A549 (cell line): ENCODE results near the gene COQ2. TPM values are rescaled to one million over a fixed set of nuclear protein-coding genes. Genes with fewer than 3 reads are reported as not detected.

ENCODE experiments used
- ATAC-seq, 2 experiments: fragments of 200-7000 bp in 1 of 2; fragments of >200 bp in 1 of 2; cut with Nextera tagmentation in 1 of 2; cut with Tn5 transposase in 1 of 2; 3 replicates each; pipeline versions ENCODE4 v1.8.0 to v1.9.1; 2018 to 2020; ENCODE audit warnings: mild to moderate bottlenecking in 1 of 2, moderate library complexity in 1 of 2
- CTCF ChIA-PET: fragments of 300-600 bp; sonication (Branson Sonifier 250); formaldehyde crosslinking; extraction: SDS; loops from one replicate; lab custom pipeline; 2021; ENCODE audit warnings: antibody characterized with exemption, inconsistent platforms; lab: Yijun Ruan, JAX
- POLR2A ChIA-PET: fragments of 350-600 bp; formaldehyde crosslinking; extraction: SDS; loops from one replicate; lab custom pipeline; 2021; ENCODE audit warnings: antibody characterized with exemption, inconsistent platforms; lab: Yijun Ruan, JAX
- DNase-seq, 2 experiments: peaks; one replicate each; pipeline versions ENCODE4 v3.0.0 to v3.0.0-alpha.2; 2011 to 2016; ENCODE audit warnings: low read depth in 1 of 2, low spot score in 1 of 2
- FAIRE-seq: peaks from 2 replicates; lab custom pipeline; 2011; peaks lifted over from hg19 to GRCh38; lab: Jason Lieb, UNC
- H3K27ac ChIP-seq, 2 experiments: fragments of >200 bp; sonication (Bioruptor Twin); formaldehyde crosslinking; 3 replicates each; pipeline ENCODE4 v1.5.1; 2016 to 2017
- H3K4me1 ChIP-seq: fragments of >200 bp; sonication (Bioruptor Twin); formaldehyde crosslinking; 3 replicates; pipeline ENCODE4 v1.6.1; 2016
- H3K4me2 ChIP-seq: fragments of >200 bp; sonication (Bioruptor Twin); formaldehyde crosslinking; 3 replicates; pipeline ENCODE4 v1.6.1; 2016
- H3K4me3 ChIP-seq: fragments of >200 bp; sonication (Bioruptor Twin); formaldehyde crosslinking; 3 replicates; pipeline ENCODE4 v1.5.1; 2016
- H3K9me3 ChIP-seq: fragments of >200 bp; sonication (Bioruptor Twin); formaldehyde crosslinking; 3 replicates; pipeline ENCODE4 v1.6.1; 2016
- CHD2 ChIP-seq: fragments of 150-350 bp; IDR thresholded peaks from 2 replicates; pipeline ENCODE4 v1.6.1; 2014; ENCODE audit warnings: low read length; ENCODE audit not compliant: partially characterized antibody
- CHD4 ChIP-seq: fragments of 200-600 bp; sonication (generic); IDR thresholded peaks from 2 replicates; pipeline ENCODE4 v1.6.1; 2016; ENCODE audit warnings: antibody characterized with exemption, mild to moderate bottlenecking, borderline replicate concordance
- ESRRA ChIP-seq: fragments of 150-350 bp; IDR thresholded peaks from 2 replicates; pipeline ENCODE4 v1.6.1; 2014; ENCODE audit warnings: mild to moderate bottlenecking, low read length, borderline replicate concordance
- FOXS1 ChIP-seq: fragments of 250-450 bp; sonication (Bioruptor Pico); IDR thresholded peaks from 2 replicates; pipeline ENCODE4 v1.5.0; 2020; ENCODE audit warnings: mild to moderate bottlenecking, moderate library complexity
- HDAC2 ChIP-seq: fragments of 200-600 bp; sonication (generic); IDR thresholded peaks from 2 replicates; pipeline ENCODE4 v1.6.1; 2016
- HEYL ChIP-seq: fragments of 250-450 bp; sonication (Bioruptor Pico); IDR thresholded peaks from 2 replicates; pipeline ENCODE4 v1.8.0; 2021; ENCODE audit warnings: mild to moderate bottlenecking, moderate library complexity
- HOXA7 ChIP-seq: fragments of 250-450 bp; sonication (Bioruptor Pico); IDR thresholded peaks from 2 replicates; pipeline ENCODE4 v1.5.0; 2020; ENCODE audit warnings: mild to moderate bottlenecking, moderate library complexity
- HOXB13 ChIP-seq: fragments of 250-450 bp; sonication (Bioruptor Pico); IDR thresholded peaks from 2 replicates; pipeline ENCODE4 v1.5.0; 2020; ENCODE audit warnings: low read depth, mild to moderate bottlenecking, moderate library complexity
- HOXB5 ChIP-seq: fragments of 250-450 bp; sonication (Bioruptor Pico); IDR thresholded peaks from 2 replicates; pipeline ENCODE4 v1.5.0; 2020; ENCODE audit warnings: mild to moderate bottlenecking, moderate library complexity
- JUN ChIP-seq, 2 experiments: fragments of >200 bp; sonication (Bioruptor Twin); formaldehyde crosslinking; IDR thresholded peaks; 2 replicates in 1 of 2; 3 replicates in 1 of 2; pipeline ENCODE4 v1.6.1; 2016 to 2017
- JUNB ChIP-seq: fragments of >200 bp; sonication (Bioruptor Twin); formaldehyde crosslinking; IDR thresholded peaks from 2 replicates; pipeline ENCODE4 v1.6.1; 2016
- MAFK ChIP-seq: fragments of 450-650 bp; IDR thresholded peaks from 2 replicates; pipeline ENCODE4 v1.6.1; 2014; ENCODE audit not compliant: partially characterized antibody
- MAZ ChIP-seq: fragments of 150-350 bp; IDR thresholded peaks from 2 replicates; pipeline ENCODE4 v1.6.1; 2014; ENCODE audit warnings: antibody characterized with exemption, low read depth, low read length, borderline replicate concordance
- MYC ChIP-seq: IDR thresholded peaks from 2 replicates; pipeline ENCODE4 v1.6.1; 2012; ENCODE audit warnings: mild to moderate bottlenecking, inconsistent platforms, low read length, improper control_type of control experiment, borderline replicate concordance
- NPAS2 ChIP-seq: fragments of 250-450 bp; sonication (Bioruptor Pico); IDR thresholded peaks from 2 replicates; pipeline ENCODE4 v1.8.0; 2022; ENCODE audit warnings: mild to moderate bottlenecking, moderate library complexity, borderline replicate concordance
- PHF8 ChIP-seq: fragments of 200-600 bp; sonication (generic); IDR thresholded peaks from 2 replicates; pipeline ENCODE4 v1.6.1; 2016; ENCODE audit warnings: low read depth, mild to moderate bottlenecking, antibody characterized with exemption, moderate library complexity, borderline replicate concordance
- POLR2AphosphoS2 ChIP-seq: conservative IDR thresholded peaks from 2 replicates; pipeline ENCODE4 v1.6.1; 2012; ENCODE audit warnings: low read length, improper control_type of control experiment, inconsistent platforms
- RAD21 ChIP-seq, 2 experiments: fragments of >200 bp in 1 of 2; sonication (Bioruptor Twin) in 1 of 2; formaldehyde crosslinking in 1 of 2; IDR thresholded peaks in 1 of 2; conservative IDR thresholded peaks in 1 of 2; 2 replicates in 1 of 2; 3 replicates in 1 of 2; pipeline ENCODE4 v1.6.1; 2012 to 2018; ENCODE audit warnings: inconsistent platforms in 1 of 2
- RARB ChIP-seq: fragments of 250-450 bp; sonication (Bioruptor Pico); IDR thresholded peaks from 2 replicates; pipeline ENCODE4 v1.8.0; 2021; ENCODE audit warnings: mild to moderate bottlenecking, moderate library complexity
- RFX5 ChIP-seq: fragments of 450-650 bp; IDR thresholded peaks from 2 replicates; pipeline ENCODE4 v1.7.1; 2014; ENCODE audit warnings: antibody characterized with exemption, mild to moderate bottlenecking, moderate library complexity
- SMC3 ChIP-seq: fragments of >200 bp; sonication (Bioruptor Twin); formaldehyde crosslinking; IDR thresholded peaks from 3 replicates; pipeline ENCODE4 v1.6.1; 2018; ENCODE audit warnings: inconsistent platforms
- TP53 ChIP-seq: fragments of 250-450 bp; sonication (Bioruptor Pico); IDR thresholded peaks from 2 replicates; pipeline ENCODE4 v1.5.0; 2021; ENCODE audit warnings: mild to moderate bottlenecking, moderate library complexity
- ZNF302 ChIP-seq: fragments of 250-450 bp; sonication (Bioruptor Pico); IDR thresholded peaks from 2 replicates; pipeline ENCODE4 v1.9.0; 2021; ENCODE audit warnings: inconsistent platforms, mild to moderate bottlenecking, moderate library complexity
- WGBS: methylation state at CpG from one replicate; pipeline ENCODE4 v1.1.6; 2017; ENCODE audit errors: missing lambda C conversion rate; 5-methylcytosine and 5-hydroxymethylcytosine counted together
- polyA plus RNA-seq, 4 experiments: library from polyadenylated mRNA; depleted of rRNA in 3 of 4; stranded (reverse); fragments of >200 nt; fragmentation: RNase III in 1 of 4; extraction: RNeasy Plus Mini Kit Qiagen cat#74134 plus additional on column Dnase treatment in 1 of 4; gene quantifications; 2 replicates in 3 of 4; 3 replicates in 1 of 4; pipeline ENCODE4 v1.2.3, GENCODE V29; 2011 to 2017
- TF ChIP-seq, protein P1 (sequence below): fragments of >200 bp; sonication (Bioruptor Twin); formaldehyde crosslinking; IDR thresholded peaks from 3 replicates; pipeline ENCODE4 v1.5.1; 2016
- TF ChIP-seq, protein P2 (sequence below): IDR thresholded peaks from 2 replicates; pipeline ENCODE4 v1.6.1; 2012
- TF ChIP-seq, protein P3 (sequence below): fragments of 250-450 bp; sonication (Bioruptor Pico); IDR thresholded peaks from 2 replicates; pipeline ENCODE4 v1.5.0; 2021; ENCODE audit warnings: mild to moderate bottlenecking, moderate library complexity, borderline replicate concordance
- TF ChIP-seq, protein P4 (sequence below): IDR thresholded peaks from 2 replicates; pipeline ENCODE4 v1.6.1; 2012; ENCODE audit warnings: low read depth, borderline replicate concordance

Gene COQ2
- polyA plus RNA-seq, 2 of the 4 experiments (the other 2 are of a cell fraction): 18.5 to 35.9 TPM

DNA sequence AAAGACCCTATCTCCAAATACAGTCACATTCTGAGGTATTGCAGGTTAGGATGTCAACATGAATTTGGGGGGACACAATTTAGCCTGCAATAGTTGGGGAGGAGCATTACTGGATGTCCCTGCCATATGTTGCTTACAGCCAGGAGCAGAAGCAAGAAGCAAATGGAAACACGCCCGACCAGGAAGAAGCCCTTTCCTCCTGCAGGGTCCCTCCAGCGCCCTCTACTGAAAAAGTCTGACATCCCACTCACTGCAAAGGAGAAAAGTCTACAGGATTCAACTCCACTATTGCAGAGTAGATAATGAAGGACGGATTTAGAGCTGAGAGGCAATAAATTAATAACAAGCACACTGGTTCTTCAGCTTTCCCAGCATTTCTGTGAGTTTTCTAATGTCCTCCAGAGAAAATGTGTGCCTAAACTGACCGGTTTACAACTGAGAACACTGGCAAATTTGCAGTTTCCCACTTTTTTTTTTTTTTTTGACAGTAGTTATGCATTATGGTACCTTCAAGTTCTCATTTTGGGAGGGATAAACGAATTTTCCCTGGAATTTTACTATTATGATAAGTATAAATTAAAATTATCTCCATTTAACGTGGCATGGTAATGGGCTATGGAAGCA, 31.7 kb downstream of the COQ2 start:
- peak; percentile 35 to 74 for DNase-seq
- H3K27ac ChIP-seq: peak overlapping the region; percentile 32 to 53; a peak in 4 of 6 replicates
- H3K9me3 ChIP-seq: no peaks in the 10 kb centered on the region
- TF ChIP-seq ZNF302 (CRISPR knock-in tag) (no peak), HOXB13 (CRISPR knock-in tag) (no peak), TP53 (CRISPR knock-in tag) (no peak), POLR2AphosphoS2 (no peak), HEYL (no peak), CHD2 (no peak), RAD21 (conservative IDR thresholded peaks at IDR 0.05 in 1 of 2, IDR thresholded peaks at IDR 0.05 in 1 of 2) (peak; percentile 53 to 70), SMC3 (peak; percentile 36; the same call in 2 of the 3 replicates), HDAC2 (no peak), ESRRA (no peak), HOXB5 (no peak), JUN (IDR thresholded peaks at IDR 0.05) (no peak), MYC (no peak), RFX5 (no peak), FOXS1 (no peak), NPAS2 (CRISPR knock-in tag) (no peak)
- TF ChIP-seq, protein P1, sequence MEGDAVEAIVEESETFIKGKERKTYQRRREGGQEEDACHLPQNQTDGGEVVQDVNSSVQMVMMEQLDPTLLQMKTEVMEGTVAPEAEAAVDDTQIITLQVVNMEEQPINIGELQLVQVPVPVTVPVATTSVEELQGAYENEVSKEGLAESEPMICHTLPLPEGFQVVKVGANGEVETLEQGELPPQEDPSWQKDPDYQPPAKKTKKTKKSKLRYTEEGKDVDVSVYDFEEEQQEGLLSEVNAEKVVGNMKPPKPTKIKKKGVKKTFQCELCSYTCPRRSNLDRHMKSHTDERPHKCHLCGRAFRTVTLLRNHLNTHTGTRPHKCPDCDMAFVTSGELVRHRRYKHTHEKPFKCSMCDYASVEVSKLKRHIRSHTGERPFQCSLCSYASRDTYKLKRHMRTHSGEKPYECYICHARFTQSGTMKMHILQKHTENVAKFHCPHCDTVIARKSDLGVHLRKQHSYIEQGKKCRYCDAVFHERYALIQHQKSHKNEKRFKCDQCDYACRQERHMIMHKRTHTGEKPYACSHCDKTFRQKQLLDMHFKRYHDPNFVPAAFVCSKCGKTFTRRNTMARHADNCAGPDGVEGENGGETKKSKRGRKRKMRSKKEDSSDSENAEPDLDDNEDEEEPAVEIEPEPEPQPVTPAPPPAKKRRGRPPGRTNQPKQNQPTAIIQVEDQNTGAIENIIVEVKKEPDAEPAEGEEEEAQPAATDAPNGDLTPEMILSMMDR: peak; percentile 56
- TF ChIP-seq, protein P2, sequence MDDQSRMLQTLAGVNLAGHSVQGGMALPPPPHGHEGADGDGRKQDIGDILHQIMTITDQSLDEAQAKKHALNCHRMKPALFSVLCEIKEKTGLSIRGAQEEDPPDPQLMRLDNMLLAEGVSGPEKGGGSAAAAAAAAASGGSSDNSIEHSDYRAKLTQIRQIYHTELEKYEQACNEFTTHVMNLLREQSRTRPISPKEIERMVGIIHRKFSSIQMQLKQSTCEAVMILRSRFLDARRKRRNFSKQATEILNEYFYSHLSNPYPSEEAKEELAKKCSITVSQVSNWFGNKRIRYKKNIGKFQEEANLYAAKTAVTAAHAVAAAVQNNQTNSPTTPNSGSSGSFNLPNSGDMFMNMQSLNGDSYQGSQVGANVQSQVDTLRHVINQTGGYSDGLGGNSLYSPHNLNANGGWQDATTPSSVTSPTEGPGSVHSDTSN: no peak
- no peak for FAIRE-seq
- WGBS: 28% methylated on average over 7 of the region's 7 CpGs
- no peak overlapping the region for H3K4me3 ChIP-seq
- peak; percentile 39 to 65; a peak in 3 of 6 replicates for ATAC-seq
- H3K4me1 ChIP-seq: peaks cover 50% of the 10 kb centered on the region
- no peak overlapping the region for H3K4me2 ChIP-seq
- ChIA-PET CTCF (interaction anchor here (0.6 to 1.8 kb wide), 6 partner anchors 19 to 197 kb away, joined by 3 to 6 read pairs (median 4); no protein-coding TSS in a partner anchor), POLR2A (no interaction called here)

DNA sequence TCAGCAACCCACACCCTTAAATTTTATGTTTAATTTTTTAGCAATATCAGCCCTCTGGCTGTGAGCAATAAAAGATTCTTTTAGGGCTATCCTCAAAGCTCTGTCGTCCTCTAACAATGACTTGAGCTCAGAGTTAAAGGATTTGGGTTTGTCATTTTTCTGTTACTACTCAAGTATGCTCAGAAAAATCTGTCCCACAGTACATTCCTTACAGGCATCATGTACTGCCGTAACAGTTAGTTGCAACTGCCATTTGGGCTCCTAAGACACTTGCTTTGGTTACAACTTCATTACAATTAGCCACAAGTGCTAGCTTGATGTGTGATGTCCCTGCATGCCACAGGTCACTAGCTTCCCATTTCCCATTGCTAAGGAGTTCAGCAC, 33.2 kb downstream of the COQ2 start:
- Histone ChIP-seq H3K4me1 (peaks cover 38% of the 10 kb centered on the region), H3K27ac (no peak overlapping the region), H3K4me3 (no peak overlapping the region), H3K4me2 (no peak overlapping the region), H3K9me3 (no peaks in the 10 kb centered on the region)
- ATAC-seq (no peak), FAIRE-seq (no peak), DNase-seq (no peak)
- ChIA-PET POLR2A (interaction anchor here (0.5 kb wide), 1 partner anchor 173 kb away, joined by 4 read pairs; no protein-coding TSS in a partner anchor), CTCF (interaction anchor here (0.6 to 2.6 kb wide), 7 partner anchors 9 to 178 kb away, joined by 3 to 12 read pairs (median 3); no protein-coding TSS in a partner anchor)
- no peak for TF ChIP-seq CHD4
- TF ChIP-seq PHF8: no peak
- TF ChIP-seq, protein P3, sequence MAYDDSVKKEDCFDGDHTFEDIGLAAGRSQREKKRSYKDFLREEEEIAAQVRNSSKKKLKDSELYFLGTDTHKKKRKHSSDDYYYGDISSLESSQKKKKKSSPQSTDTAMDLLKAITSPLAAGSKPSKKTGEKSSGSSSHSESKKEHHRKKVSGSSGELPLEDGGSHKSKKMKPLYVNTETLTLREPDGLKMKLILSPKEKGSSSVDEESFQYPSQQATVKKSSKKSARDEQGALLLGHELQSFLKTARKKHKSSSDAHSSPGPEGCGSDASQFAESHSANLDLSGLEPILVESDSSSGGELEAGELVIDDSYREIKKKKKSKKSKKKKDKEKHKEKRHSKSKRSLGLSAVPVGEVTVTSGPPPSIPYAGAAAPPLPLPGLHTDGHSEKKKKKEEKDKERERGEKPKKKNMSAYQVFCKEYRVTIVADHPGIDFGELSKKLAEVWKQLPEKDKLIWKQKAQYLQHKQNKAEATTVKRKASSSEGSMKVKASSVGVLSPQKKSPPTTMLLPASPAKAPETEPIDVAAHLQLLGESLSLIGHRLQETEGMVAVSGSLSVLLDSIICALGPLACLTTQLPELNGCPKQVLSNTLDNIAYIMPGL (CRISPR knock-in tag): no peak
- TF ChIP-seq, protein P1: no peak
- TF ChIP-seq, protein P4, sequence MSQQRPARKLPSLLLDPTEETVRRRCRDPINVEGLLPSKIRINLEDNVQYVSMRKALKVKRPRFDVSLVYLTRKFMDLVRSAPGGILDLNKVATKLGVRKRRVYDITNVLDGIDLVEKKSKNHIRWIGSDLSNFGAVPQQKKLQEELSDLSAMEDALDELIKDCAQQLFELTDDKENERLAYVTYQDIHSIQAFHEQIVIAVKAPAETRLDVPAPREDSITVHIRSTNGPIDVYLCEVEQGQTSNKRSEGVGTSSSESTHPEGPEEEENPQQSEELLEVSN: no peak
- TF ChIP-seq MAZ: no peak
- no peak for TF ChIP-seq HOXA7 (CRISPR knock-in tag)
- TF ChIP-seq MAFK: no peak
- TF ChIP-seq RARB: no peak
- TF ChIP-seq JUNB: no peak
- 93% methylated on average over 2 of the region's 2 CpGs for WGBS
